OCI-LY1 (cell line): Measurements from ENCODE around the gene HIPK1.

Experiments used
- EZH2 ChIP-seq: fragments of 200-600 bp; sonication (generic), shearing (Covaris generic); IDR thresholded peaks from 2 replicates; pipeline ENCODE4 v1.8.0; 2017; ENCODE audit warnings: borderline replicate concordance, mixed run types, mild to moderate bottlenecking, antibody characterized with exemption, low read length, moderate library complexity, mixed read lengths
- TF ChIP-seq, protein P1 (sequence below): fragments of 200-600 bp; sonication (generic), shearing (Covaris generic); IDR thresholded peaks from 2 replicates; pipeline ENCODE4 v1.5.1; 2017; ENCODE audit warnings: mild to moderate bottlenecking, antibody characterized with exemption, low read length, moderate library complexity, mixed read lengths

GRCh38 chr1:113980110-113980509 is 51.0 kb downstream of the HIPK1 start:
- TF ChIP-seq, protein P1, sequence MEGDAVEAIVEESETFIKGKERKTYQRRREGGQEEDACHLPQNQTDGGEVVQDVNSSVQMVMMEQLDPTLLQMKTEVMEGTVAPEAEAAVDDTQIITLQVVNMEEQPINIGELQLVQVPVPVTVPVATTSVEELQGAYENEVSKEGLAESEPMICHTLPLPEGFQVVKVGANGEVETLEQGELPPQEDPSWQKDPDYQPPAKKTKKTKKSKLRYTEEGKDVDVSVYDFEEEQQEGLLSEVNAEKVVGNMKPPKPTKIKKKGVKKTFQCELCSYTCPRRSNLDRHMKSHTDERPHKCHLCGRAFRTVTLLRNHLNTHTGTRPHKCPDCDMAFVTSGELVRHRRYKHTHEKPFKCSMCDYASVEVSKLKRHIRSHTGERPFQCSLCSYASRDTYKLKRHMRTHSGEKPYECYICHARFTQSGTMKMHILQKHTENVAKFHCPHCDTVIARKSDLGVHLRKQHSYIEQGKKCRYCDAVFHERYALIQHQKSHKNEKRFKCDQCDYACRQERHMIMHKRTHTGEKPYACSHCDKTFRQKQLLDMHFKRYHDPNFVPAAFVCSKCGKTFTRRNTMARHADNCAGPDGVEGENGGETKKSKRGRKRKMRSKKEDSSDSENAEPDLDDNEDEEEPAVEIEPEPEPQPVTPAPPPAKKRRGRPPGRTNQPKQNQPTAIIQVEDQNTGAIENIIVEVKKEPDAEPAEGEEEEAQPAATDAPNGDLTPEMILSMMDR: no peak
- TF ChIP-seq EZH2: no peak
